OCI-M2 (cell line): ENCODE measurements around the gene DLG2.

Experiments used
- DNase-seq: peaks from one replicate; lab custom pipeline; 2025; ENCODE audit not compliant: unreplicated experiment; lab: John Stamatoyannopoulos, UW

The DLG2 gene

GRCh38 chr11:84056653-84057376, 1570.3 kb downstream of the DLG2 start:
- no peak for DNase-seq

GRCh38 chr11:84045146-84045545, 1582.0 kb downstream of the DLG2 start:
- no peak for DNase-seq

GRCh38 chr11:84044706-84045105, 1582.4 kb downstream of the DLG2 start:
- DNase-seq = no peak

GRCh38 chr11:84036664-84037194, 1590.4 kb downstream of the DLG2 start:
- DNase-seq = no peak

GRCh38 chr11:84035645-84036044, 1591.5 kb downstream of the DLG2 start:
- DNase-seq = no peak

GRCh38 chr11:84034484-84034883, 1592.7 kb downstream of the DLG2 start:
- DNase-seq = no peak

- DNase-seq = no peak
These were observed 1602.9 kb downstream of the DLG2 start for GRCh38 chr11:84024266-84024665.

- DNase-seq = no peak
These were observed 1604.4 kb downstream of the DLG2 start for GRCh38 chr11:84022695-84023094.

- no peak for DNase-seq
These were observed 1604.9 kb downstream of the DLG2 start for GRCh38 chr11:84022201-84022600.

GRCh38 chr11:84021291-84021690, 1605.9 kb downstream of the DLG2 start:
- no peak for DNase-seq

GRCh38 chr11:84019571-84020194, 1607.5 kb downstream of the DLG2 start:
- DNase-seq = no peak

- no peak for DNase-seq
These were observed 1612.6 kb downstream of the DLG2 start for GRCh38 chr11:84014539-84014938.

GRCh38 chr11:84012171-84012826, 1614.8 kb downstream of the DLG2 start:
- DNase-seq = no peak

GRCh38 chr11:84003181-84003580, 1624.0 kb downstream of the DLG2 start:
- no peak for DNase-seq

GRCh38 chr11:83998921-83999320, 1628.2 kb downstream of the DLG2 start:
- DNase-seq = no peak

- no peak for DNase-seq
These were observed 1636.9 kb downstream of the DLG2 start for GRCh38 chr11:83990160-83990733.

GRCh38 chr11:83982825-83983224, 1644.3 kb downstream of the DLG2 start:
- DNase-seq = no peak

GRCh38 chr11:83979593-83979992, 1647.6 kb downstream of the DLG2 start:
- DNase-seq = no peak

GRCh38 chr11:83978942-83979341, 1648.2 kb downstream of the DLG2 start:
- DNase-seq = no peak

- no peak for DNase-seq
These were observed 1651.1 kb downstream of the DLG2 start for GRCh38 chr11:83976086-83976485.

- no peak for DNase-seq
These were observed 1654.6 kb downstream of the DLG2 start for GRCh38 chr11:83972536-83972935.

GRCh38 chr11:83971063-83971462, 1656.1 kb downstream of the DLG2 start:
- no peak for DNase-seq
